T-helper 1 cell treated with Interleukin-12 subunit alpha and Interleukin-12 subunit beta and Interleukin-4 antibody, amounts not matched to agents 30 ng/mL and 1 ng/mL, for 36 hours (primary cell): Measurements from ENCODE around the gene TLCD1. TPM values are rescaled to one million over a fixed set of nuclear protein-coding genes. Genes with fewer than 3 reads are reported as not detected.

Experiments used
- intact Hi-C: fragments of 100-400 bp; cut with micrococcal nuclease; formaldehyde crosslinking; loops from one replicate; pipeline ENCODE4 v1.15.1; 2024
- total RNA-seq: library from RNA; stranded (reverse); gene quantifications from 2 replicates; pipeline ENCODE4 v1.2.3, GENCODE V29; 2022

Gene TLCD1
- total RNA-seq, 1 donor from 2014 or later: 1.2 TPM

DNA sequence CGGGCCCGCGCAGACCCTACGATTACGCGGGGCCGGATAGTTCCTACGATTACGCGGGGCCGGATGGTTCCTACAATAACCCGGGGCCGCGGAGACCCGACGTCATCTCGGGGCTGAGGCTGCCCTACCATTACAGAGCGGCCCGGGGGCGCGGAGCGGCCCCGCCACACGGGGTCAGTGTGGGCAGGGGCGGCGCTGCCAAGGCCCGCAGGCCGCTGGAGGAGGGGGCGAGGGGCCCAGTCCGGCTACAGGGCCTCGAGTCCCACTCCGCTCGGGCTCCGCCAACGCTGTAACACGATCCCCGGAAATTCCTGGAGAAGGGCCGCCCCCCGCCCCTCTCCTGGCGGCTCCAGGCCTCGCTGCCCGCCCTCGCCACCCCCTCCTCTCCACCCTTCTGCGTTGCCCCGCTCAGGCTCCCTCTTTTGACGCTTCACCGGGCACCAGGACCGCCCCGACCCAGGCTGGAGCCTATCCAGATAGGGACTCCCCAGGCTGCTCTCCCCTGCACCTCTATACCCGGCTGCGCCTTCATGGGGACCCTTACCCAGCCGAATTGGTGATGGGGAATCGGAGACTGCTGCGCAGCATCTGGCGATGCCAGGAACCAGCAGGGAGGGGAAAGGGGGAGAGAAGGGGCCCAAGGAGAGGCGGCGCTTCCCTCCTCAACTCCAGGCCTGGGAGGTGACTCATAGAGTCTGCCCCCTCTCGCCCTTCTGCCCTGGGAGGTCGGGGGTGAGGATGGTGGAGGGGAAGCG is 8.3 kb downstream of the TLCD1 start, which contains the start of gene RAB34:
Gene RAB34, minus strand, starts transcription at position 291 of the 755 bp plus-strand sequence. CDS start 602 bp downstream, outside the sequence.
- intact Hi-C loops: loop anchor here (2.0 to 5.0 kb wide), 2 partner anchors 225 to 577 kb away; partner anchors contain the start of gene NUFIP2

DNA sequence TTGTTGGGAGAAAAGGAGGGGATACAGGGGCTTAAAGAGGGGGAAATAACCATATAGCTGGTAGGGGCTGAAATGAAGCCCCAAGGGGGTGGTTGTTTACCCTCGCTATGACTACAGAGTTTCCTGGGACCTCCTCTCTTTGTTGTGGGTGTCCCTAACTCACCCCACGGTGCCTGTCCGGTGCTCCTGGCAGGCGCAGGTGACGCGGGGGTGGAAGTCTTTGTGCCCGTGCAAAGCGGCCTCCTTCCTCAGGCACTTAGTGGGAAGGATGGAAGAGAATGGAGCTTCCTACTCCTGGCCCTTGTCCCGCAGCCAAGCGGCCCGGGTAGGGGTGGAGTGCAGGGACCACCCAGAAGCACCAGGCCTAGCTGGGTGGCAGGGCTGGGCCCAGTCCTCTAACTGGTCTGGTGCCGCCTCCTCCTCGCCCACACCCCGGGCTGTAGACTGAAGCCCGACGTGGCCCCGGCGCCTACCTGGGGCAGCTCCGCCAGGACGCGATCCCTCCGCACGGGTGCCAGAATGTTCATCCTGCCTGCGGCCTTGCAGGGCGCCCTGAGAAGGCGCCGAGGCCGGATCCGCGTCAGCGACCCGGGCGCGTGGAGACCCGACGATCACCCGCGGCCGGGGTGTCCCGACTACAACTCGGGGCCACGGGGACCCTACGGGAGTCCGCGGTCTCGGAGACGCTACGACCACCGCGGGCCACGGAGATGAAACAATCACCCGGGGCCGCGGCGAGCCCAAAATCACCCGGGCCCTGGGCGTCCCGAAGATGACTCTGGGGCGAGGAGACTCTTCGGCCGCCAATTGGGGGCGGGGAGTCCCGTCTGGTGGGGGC is 9.1 kb downstream of the TLCD1 start:
- intact Hi-C loops: loop anchor here (5.0 kb wide), 1 partner anchor 225 kb away; no protein-coding TSS in a partner anchor

DNA sequence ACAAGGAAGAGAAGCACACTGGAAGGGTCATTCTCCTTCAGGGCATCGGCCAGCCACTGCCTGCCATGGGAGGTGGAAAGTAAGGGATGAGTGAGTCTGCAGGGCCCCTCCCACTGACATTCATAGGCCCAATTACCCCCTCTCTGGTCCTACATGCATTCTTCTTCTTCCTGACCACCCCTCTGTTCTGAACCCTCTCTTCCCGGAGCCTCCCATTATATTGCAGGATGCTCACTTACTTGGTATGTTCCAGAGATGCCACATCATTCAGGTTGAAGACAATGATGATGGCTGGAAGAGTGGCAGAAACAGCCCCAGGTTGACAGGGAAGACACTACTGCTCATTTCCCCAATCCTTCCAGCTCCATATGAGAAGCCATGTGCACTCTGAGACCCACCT is 10.8 kb downstream of the TLCD1 start:
- intact Hi-C loops: loop anchor here (5.0 kb wide), 1 partner anchor 223 kb away; no protein-coding TSS in a partner anchor

DNA sequence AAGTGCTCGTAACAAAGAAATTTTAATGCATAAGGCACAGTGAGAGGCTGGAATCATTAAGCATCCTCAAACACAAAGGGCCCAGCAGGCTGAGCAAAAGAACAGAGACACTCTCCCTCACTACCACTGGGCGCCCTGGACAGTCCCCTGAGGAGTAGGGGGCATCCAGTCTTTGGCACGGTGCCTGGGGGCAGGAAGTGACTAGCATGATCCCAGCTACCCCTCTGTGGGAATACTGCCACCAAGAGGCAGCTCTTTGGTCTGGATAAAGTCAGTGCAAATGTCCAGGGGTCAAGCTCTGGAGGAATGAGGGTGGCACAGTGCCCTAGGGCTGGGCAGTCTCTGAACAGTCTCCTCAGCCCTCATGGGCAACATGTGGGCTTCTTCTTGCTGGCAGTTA is 11.8 kb downstream of the TLCD1 start:
- intact Hi-C loops: loop anchor here (5.0 kb wide), 2 partner anchors 342 to 853 kb away; partner anchors contain the start of genes ABHD15, SARM1, TP53I13 and VTN

- intact Hi-C loops: loop anchor here (5.0 kb wide), 2 partner anchors 341 to 854 kb away; partner anchors contain the start of genes ABHD15, SARM1, TP53I13 and VTN
Observed at GRCh38 chr17:28712705-28713415, 13.2 kb downstream of the TLCD1 start.

DNA sequence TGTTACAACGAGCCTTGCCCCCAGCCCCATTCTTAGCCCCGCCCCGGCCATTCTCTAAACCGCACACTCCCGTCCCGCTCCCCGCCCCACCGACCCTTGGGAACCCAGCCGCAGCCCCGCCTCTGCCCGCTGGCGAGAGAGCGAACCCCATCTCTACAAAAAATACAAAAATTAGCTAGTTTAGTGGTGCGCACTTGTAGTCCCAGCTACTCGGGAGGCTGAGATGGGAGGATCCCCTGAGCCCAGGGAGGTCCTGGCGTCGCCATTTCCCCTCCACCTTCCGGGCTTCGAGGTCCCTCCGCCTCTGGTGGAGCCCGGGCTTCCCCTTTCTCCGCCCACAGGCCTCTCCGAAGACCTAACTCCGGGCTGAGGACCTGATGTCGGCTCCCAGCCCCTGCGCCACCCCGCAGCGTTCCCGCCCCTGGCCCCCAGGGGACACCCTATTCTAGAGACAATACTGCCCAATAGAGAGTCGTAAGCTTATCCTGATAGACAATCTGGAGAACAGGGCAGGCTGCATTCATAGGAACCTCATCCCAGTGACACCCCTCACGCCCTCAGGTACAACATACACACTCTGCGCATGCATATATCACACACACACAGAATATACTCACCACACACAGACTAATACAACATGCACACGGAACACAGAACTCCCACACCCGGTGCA is 13.9 kb downstream of the TLCD1 start:
- intact Hi-C loops: loop anchor here (5.0 kb wide), 2 partner anchors 340 to 855 kb away; partner anchors contain the start of genes ABHD15, SARM1, TP53I13 and VTN

DNA sequence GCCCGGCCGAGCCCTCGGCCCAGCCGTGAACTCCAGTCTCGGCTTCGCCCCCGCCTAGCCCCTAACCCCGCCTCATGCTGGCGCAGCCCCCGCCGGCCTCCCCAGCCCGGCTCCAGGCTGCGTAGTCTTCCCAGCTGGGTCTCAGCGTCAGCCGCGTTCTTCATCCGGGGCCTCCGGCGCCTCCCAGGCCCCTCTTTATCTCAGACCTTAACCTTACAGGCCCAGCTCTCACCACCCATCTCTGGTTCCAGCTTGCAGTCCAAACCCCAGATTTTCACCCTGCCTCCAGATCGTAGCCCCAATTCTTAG is 14.4 kb downstream of the TLCD1 start, which contains the start of gene PROCA1:
Gene PROCA1, minus strand, starts transcription at position 166 of the 309 bp plus-strand sequence. CDS start 228 bp downstream, outside the sequence.
- intact Hi-C loops: loop anchor here (1.0 to 5.0 kb wide), 10 partner anchors 8 to 856 kb away; partner anchors contain the start of genes ABHD15, ALDOC, BLTP2 and IFT20

DNA sequence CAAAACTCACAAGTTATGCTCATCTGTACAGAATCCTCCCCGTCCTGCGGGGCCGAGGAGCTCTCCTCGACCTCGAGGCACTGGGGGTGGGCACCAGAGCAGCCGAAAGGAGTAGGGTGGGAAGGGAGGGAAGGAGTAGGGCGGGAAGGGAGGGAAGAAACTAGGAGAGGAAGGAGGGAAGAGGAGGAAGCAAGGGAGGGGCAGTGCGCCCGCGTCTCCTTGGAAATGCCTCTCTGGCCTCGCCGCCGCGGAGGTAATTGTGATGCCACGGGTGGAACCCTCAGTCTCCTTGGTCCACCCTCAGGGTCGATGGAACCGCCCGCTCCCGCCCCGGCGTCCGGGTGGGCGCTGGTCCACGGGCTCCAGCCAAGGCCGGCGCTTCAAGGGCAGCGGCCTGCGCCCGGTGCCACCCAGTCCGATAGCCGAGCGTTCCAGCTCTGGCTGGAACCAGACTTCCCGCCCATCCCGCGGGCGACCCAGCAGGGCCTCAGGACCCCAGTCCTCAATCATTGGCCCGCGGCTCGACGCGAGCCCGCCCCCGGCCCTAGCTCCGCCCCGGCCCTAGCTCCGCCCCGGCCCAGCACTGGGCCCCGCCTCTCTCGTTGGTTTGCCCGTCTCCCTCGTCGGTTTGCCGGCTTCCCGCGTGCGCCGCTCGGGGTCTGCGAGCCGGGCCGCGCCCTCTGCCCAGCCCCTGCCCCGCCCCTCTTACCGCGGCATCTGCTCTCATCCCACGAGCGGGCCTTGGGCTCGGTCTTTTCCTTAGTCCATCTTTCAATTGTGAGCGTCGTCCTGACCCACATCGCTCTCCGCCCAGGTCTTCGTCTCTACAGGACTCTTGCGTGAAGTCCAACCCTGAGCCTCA is 14.9 kb downstream of the TLCD1 start:
- intact Hi-C loops: loop anchor here (1.0 to 5.0 kb wide), 10 partner anchors 8 to 856 kb away; partner anchors contain the start of genes ABHD15, ALDOC, BLTP2 and IFT20

DNA sequence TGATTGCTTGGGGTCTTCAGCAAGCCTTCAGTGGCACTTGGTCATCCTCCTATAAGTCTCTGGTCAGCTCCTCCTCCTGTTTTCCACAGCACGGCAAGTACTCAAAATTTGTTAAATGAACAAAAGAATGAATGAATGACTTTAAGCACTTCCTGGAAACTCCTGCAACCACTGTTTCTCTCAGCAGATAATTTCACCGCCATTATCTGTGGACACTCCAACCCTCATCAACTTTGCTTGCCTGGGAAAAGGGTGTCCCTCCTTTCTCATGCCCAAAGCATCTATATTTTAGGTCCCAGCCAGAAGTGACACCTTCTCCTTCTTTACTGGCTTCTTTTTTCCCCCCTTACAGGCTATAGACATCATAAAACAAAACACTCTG is 18.7 kb downstream of the TLCD1 start:
- intact Hi-C loops: no loop called here

GRCh38 chr17:28706471-28707338 is 19.3 kb downstream of the TLCD1 start:
- intact Hi-C loops: no loop called here

- intact Hi-C loops: no loop called here
Observed at GRCh38 chr17:28705728-28706334, 20.2 kb downstream of the TLCD1 start.

DNA sequence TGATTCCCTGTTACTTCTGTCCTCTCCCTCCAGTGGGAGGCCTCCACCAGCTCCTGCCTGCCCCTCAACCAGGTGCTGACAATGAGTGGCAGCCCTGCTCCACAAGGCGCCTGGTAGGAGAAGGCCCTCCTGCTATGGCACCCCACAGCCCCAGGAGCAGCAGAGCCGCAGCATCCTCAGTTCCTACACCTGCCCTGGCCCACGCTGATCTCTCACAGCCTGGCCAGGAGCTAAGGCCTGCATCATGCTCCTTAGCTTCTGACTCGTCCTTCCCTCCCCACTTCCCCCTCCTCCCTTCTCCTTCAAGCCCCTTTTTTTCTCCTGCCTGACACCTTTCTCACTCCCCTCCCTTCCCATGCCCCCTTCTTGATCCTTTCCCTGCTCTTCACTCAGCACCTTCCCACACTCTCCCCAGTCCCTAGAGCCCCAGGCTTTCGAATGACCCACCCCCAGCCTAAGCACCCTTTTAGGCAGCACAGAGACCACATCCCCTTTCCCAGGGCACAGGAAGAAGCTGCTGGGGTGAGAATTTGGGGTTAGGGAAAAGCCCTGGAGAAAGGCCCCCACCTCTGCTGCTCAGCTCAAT is 20.9 kb downstream of the TLCD1 start:
- intact Hi-C loops: no loop called here

GRCh38 chr17:28704219-28704858 is 21.7 kb downstream of the TLCD1 start:
- intact Hi-C loops: no loop called here

DNA sequence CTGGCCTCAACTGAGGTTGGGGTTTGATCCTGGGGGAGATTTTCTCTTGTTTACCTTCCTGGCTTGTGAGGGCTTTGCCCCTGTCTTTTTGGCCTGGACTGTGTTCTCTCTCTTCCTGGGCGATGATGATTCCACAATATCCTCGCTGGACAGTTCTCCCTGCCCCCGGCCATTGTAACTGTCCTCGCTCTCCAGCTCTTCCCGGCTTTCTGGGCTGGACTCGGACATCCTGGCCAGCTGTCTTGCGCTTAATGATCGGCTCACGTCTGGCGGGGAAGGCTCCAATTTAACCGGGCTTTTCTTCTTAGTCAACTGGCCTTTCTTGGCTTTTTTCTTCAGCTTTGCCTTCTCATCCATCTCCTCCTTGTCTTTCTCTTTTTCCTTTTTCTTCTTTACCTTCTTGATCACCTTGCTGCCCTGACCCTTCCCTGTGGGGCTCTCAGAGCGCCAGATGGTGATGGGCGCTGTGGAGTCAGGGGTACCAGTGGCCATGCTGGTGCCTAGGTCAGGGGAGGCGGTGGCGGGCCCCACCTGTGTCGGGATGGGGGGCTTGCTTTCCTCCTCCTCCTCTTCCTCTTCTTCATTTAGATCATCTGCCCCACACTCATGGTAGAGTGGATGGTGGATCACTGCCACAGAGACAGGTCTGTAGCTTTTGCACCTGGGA is 22.3 kb downstream of the TLCD1 start:
- intact Hi-C loops: no loop called here

DNA sequence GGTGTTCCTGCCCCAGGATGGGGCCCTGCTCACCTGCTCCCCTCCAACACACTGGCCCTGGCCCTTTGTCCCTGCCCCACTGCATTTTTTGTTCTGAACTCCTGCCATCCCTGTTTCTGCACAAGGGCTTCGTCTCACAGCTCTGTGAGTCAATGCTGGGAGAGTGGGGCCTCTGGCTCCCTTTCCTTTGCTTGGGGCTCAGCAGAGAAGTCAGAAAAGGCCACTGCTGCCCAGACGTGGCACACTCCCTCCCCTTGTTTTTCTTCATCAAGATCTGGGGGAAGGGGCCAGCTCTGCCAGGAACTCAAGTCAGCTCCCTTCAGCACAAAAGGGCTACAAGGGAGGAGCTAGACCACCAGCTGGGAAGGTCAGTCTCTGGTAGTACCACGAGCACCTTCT is 23.3 kb downstream of the TLCD1 start:
- intact Hi-C loops: no loop called here

- intact Hi-C loops: no loop called here
Observed at GRCh38 chr17:28702026-28702751, 23.8 kb downstream of the TLCD1 start.
